WTC11 (cell line): ENCODE results near the gene ABLIM3. TPM values are rescaled to one million over a fixed set of nuclear protein-coding genes. Genes with fewer than 3 reads are reported as not detected.
A peak's percentile ranks its signal among the peaks of the same experiment; 100 is the strongest.

Experiments used
- ATAC-seq: fragments of 200-7000 bp; cut with Tn5 transposase; 2 replicates; pipeline ENCODE4 v1.10.0; 2021; ENCODE audit warnings: mild to moderate bottlenecking, moderate library complexity
- CTCF ChIA-PET: fragments of 300-600 bp; sonication (Branson Sonifier 250); formaldehyde crosslinking; loops from one replicate; lab custom pipeline; 2021; ENCODE audit warnings: antibody characterized with exemption; lab: Charles Lee
- POLR2A ChIA-PET: fragments of 350-600 bp; sonication (Branson Sonifier 250); formaldehyde crosslinking; loops from one replicate; lab custom pipeline; 2021; ENCODE audit warnings: antibody characterized with exemption; lab: Charles Lee
- DNase-seq: peaks from one replicate; pipeline ENCODE4 v3.0.0; 2021; ENCODE audit warnings: low spot score
- H3K27ac Mint-ChIP-seq: 2 replicates; pipeline ENCODE4 v1.8.0; 2021; ENCODE audit warnings: mixed read lengths
- H3K27me3 Mint-ChIP-seq: 2 replicates; pipeline ENCODE4 v1.8.0; 2021; ENCODE audit warnings: low read depth, mild to moderate bottlenecking, moderate library complexity, mixed read lengths
- H3K36me3 Mint-ChIP-seq: 2 replicates; pipeline ENCODE4 v1.8.0; 2021; ENCODE audit warnings: mixed read lengths
- H3K4me1 Mint-ChIP-seq: 2 replicates; pipeline ENCODE4 v1.8.0; 2022; ENCODE audit warnings: mixed read lengths
- H3K4me3 Mint-ChIP-seq: 2 replicates; pipeline ENCODE4 v1.8.0; 2021; ENCODE audit warnings: mild to moderate bottlenecking, moderate library complexity, mixed read lengths
- H3K9me3 Mint-ChIP-seq: 2 replicates; pipeline ENCODE4 v1.8.0; 2021; ENCODE audit warnings: mixed read lengths
- IRF2 ChIP-seq: sonication (generic); formaldehyde crosslinking; IDR thresholded peaks from 2 replicates; pipeline ENCODE4 v1.8.0; 2022; ENCODE audit warnings: low read depth, missing genetic modification reagents, borderline replicate concordance
- KAT7 ChIP-seq: sonication (generic); formaldehyde crosslinking; IDR thresholded peaks from 2 replicates; pipeline ENCODE4 v1.8.1; 2023; ENCODE audit warnings: missing genetic modification reagents, mild to moderate bottlenecking, borderline replicate concordance
- NFYB ChIP-seq: sonication (generic); formaldehyde crosslinking; conservative IDR thresholded peaks from 2 replicates; pipeline ENCODE4 v1.8.0; 2022; ENCODE audit warnings: low read depth, missing genetic modification reagents
- NR2C2 ChIP-seq: sonication (generic); formaldehyde crosslinking; IDR thresholded peaks from 2 replicates; pipeline ENCODE4 v1.8.0; 2022; ENCODE audit warnings: mild to moderate bottlenecking, missing genetic modification reagents
- NR3C1 ChIP-seq: sonication (generic); formaldehyde crosslinking; conservative IDR thresholded peaks from 2 replicates; pipeline ENCODE4 v1.8.1; 2023; ENCODE audit warnings: low read depth, mild to moderate bottlenecking, missing genetic modification reagents
- PRRX2 ChIP-seq: fragments of 250-450 bp; sonication (Bioruptor Pico); IDR thresholded peaks from 2 replicates; pipeline ENCODE4 v1.8.0; 2021; ENCODE audit warnings: mild to moderate bottlenecking
- RELA ChIP-seq: sonication (generic); formaldehyde crosslinking; IDR thresholded peaks from 2 replicates; pipeline ENCODE4 v1.8.1; 2022; ENCODE audit warnings: missing genetic modification reagents, mild to moderate bottlenecking, borderline replicate concordance
- SMAD3 ChIP-seq: sonication (generic); formaldehyde crosslinking; IDR thresholded peaks from 2 replicates; pipeline ENCODE4 v1.8.0; 2022; ENCODE audit warnings: missing genetic modification reagents, mild to moderate bottlenecking, borderline replicate concordance
- SMAD4 ChIP-seq: sonication (generic); formaldehyde crosslinking; IDR thresholded peaks from 2 replicates; pipeline ENCODE4 v1.8.0; 2022; ENCODE audit warnings: mild to moderate bottlenecking, missing genetic modification reagents
- SP1 ChIP-seq: sonication (generic); formaldehyde crosslinking; conservative IDR thresholded peaks from 2 replicates; pipeline ENCODE4 v1.8.1; 2022; ENCODE audit warnings: missing genetic modification reagents
- ZNF232 ChIP-seq: sonication (generic); formaldehyde crosslinking; IDR thresholded peaks from 2 replicates; pipeline ENCODE4 v1.8.0; 2022; ENCODE audit warnings: mild to moderate bottlenecking, missing genetic modification reagents
- ZNF423 ChIP-seq: fragments of 250-450 bp; sonication (Bioruptor Pico); IDR thresholded peaks from 2 replicates; pipeline ENCODE4 v2.1.2; 2022; ENCODE audit warnings: mild to moderate bottlenecking, moderate library complexity
- total RNA-seq: library from RNA; stranded (reverse); gene quantifications from 3 replicates; pipeline ENCODE4 v1.2.3, GENCODE V29; 2021
- TF ChIP-seq, protein P1 (sequence below): sonication (generic); formaldehyde crosslinking; IDR thresholded peaks from 2 replicates; pipeline ENCODE4 v1.8.1; 2022; ENCODE audit warnings: missing genetic modification reagents, borderline replicate concordance
- TF ChIP-seq, protein P2 (sequence below): sonication (generic); formaldehyde crosslinking; IDR thresholded peaks from 2 replicates; pipeline ENCODE4 v1.8.0; 2023; ENCODE audit warnings: mild to moderate bottlenecking, missing genetic modification reagents
- TF ChIP-seq, protein P3 (sequence below): fragments of 200-600 bp; IDR thresholded peaks from 2 replicates; pipeline ENCODE4 v1.8.0; 2022; ENCODE audit warnings: antibody characterized with exemption
- TF ChIP-seq, protein P4 (sequence below): sonication (generic); formaldehyde crosslinking; conservative IDR thresholded peaks from 2 replicates; pipeline ENCODE4 v1.8.1; 2023; ENCODE audit warnings: mild to moderate bottlenecking, low read depth, missing genetic modification reagents, moderate library complexity
- TF ChIP-seq, protein P5 (sequence below): sonication (generic); formaldehyde crosslinking; IDR thresholded peaks from 2 replicates; pipeline ENCODE4 v1.8.1; 2022; ENCODE audit warnings: low read depth, mild to moderate bottlenecking, moderate library complexity, missing genetic modification reagents, borderline replicate concordance

ABLIM3 gene
- total RNA-seq, 1 experiment from 2014 or later, result 0.33 TPM

DNA sequence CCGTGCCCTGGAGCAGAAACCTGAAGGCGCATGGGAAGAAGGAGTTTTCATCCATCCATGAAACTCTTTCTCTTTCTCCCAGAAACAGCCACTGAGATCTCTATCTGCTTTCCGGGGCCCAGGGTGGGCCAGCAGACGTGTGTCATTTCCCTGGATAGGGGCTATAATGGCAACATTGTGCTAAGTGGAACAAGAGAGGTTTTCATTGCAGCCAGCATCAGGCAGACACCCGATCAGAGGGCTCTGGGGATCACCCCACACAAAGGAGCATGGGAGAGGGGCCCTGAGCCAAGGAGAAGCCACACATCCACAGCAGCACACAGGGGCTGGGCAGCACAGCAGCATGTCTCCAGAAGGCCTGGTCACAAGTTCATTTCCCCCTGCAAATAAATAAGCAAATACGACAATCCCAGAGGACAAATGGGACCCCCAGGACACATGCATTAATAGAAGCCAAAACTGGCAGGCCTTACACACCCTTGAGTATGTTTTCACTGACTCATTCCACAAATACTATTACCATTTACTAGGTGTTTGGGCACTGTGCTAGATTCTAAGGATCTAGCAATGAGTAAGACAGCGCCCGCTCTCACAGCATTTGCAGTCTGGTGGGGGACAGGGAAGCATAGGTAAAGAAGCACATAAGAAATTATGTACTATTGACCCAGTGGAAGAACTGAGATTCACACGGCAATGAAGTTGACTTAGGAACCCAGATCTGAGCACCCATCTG is 126.1 kb downstream of the ABLIM3 start:
- DNase-seq (no peak), ATAC-seq (no peak)
- Mint-ChIP-seq H3K27ac (no peak overlapping the region), H3K27me3 (peaks cover 39% of the 10 kb centered on the region), H3K36me3 (no peaks in the 10 kb centered on the region), H3K9me3 (no peaks in the 10 kb centered on the region), H3K4me1 (peaks cover 17% of the 10 kb centered on the region), H3K4me3 (no peak overlapping the region)
- POLR2A ChIA-PET, result no interaction called here
- no peak for TF ChIP-seq ZNF423
- TF ChIP-seq NR3C1 (CRISPR knock-in tag), result no peak
- TF ChIP-seq PRRX2 (CRISPR knock-in tag), result no peak
- TF ChIP-seq NR2C2 (CRISPR knock-in tag), result no peak
- no peak for TF ChIP-seq NFYB (CRISPR knock-in tag)
- TF ChIP-seq, protein P1, sequence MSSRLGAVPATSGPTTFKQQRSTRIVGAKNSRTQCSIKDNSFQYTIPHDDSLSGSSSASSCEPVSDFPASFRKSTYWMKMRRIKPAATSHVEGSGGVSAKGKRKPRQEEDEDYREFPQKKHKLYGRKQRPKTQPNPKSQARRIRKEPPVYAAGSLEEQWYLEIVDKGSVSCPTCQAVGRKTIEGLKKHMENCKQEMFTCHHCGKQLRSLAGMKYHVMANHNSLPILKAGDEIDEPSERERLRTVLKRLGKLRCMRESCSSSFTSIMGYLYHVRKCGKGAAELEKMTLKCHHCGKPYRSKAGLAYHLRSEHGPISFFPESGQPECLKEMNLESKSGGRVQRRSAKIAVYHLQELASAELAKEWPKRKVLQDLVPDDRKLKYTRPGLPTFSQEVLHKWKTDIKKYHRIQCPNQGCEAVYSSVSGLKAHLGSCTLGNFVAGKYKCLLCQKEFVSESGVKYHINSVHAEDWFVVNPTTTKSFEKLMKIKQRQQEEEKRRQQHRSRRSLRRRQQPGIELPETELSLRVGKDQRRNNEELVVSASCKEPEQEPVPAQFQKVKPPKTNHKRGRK (CRISPR knock-in tag), result no peak
- TF ChIP-seq ZNF232 (CRISPR knock-in tag), result no peak
- no peak for TF ChIP-seq SMAD3
- TF ChIP-seq RELA, result no peak
- no peak for TF ChIP-seq IRF2 (CRISPR knock-in tag)
- TF ChIP-seq, protein P2, sequence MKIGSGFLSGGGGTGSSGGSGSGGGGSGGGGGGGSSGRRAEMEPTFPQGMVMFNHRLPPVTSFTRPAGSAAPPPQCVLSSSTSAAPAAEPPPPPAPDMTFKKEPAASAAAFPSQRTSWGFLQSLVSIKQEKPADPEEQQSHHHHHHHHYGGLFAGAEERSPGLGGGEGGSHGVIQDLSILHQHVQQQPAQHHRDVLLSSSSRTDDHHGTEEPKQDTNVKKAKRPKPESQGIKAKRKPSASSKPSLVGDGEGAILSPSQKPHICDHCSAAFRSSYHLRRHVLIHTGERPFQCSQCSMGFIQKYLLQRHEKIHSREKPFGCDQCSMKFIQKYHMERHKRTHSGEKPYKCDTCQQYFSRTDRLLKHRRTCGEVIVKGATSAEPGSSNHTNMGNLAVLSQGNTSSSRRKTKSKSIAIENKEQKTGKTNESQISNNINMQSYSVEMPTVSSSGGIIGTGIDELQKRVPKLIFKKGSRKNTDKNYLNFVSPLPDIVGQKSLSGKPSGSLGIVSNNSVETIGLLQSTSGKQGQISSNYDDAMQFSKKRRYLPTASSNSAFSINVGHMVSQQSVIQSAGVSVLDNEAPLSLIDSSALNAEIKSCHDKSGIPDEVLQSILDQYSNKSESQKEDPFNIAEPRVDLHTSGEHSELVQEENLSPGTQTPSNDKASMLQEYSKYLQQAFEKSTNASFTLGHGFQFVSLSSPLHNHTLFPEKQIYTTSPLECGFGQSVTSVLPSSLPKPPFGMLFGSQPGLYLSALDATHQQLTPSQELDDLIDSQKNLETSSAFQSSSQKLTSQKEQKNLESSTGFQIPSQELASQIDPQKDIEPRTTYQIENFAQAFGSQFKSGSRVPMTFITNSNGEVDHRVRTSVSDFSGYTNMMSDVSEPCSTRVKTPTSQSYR, result no peak
- CTCF ChIA-PET, result interaction anchor here (2.2 kb wide), 1 partner anchor 142 kb away, joined by 18 read pairs; no protein-coding TSS in a partner anchor

DNA sequence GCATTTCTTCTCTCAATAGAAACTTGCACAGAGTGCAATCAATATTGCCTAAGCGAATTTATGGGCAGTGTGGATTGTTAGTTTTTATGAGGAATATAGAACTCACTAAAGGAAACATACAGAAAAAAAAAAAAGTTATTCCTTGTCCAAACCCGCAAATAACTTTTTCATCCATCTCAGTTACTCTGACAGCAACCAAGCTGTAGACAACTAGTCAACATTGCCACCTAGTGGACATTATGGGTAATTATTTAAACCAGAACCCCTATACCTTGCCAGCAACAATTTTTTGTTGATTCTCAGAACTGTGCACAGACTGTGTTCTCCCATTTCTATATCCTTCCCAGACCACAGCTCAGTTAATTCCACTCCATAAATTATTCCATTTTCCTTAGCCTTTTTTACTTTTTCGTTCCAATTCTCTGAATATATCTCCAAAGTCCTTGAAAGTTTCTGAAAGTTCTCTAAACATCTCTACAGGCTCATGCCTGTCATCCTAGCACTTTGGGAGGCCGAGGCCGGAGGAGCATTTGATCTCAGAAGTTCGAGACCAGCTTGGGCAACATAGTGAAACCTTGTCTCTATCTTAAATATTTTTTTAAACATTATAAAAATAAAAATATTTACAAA is 127.8 kb downstream of the ABLIM3 start:
- Mint-ChIP-seq H3K9me3 (no peaks in the 10 kb centered on the region), H3K27ac (no peak overlapping the region), H3K36me3 (no peaks in the 10 kb centered on the region), H3K4me1 (peaks cover 33% of the 10 kb centered on the region), H3K4me3 (no peak overlapping the region), H3K27me3 (peaks cover 51% of the 10 kb centered on the region)
- DNase-seq, result no peak
- POLR2A ChIA-PET, result interaction anchor here (0.6 to 0.7 kb wide), 2 partner anchors 87 to 557 kb away, joined by 3 read pairs; no protein-coding TSS in a partner anchor
- ATAC-seq, result 0 out of 2 replicates have a peak, but pooled peaks have one; percentile 4
- no peak for TF ChIP-seq SMAD4 (CRISPR knock-in tag)
- TF ChIP-seq NR3C1 (CRISPR knock-in tag), result no peak
- no peak for TF ChIP-seq KAT7 (CRISPR knock-in tag)
- TF ChIP-seq, protein P3, sequence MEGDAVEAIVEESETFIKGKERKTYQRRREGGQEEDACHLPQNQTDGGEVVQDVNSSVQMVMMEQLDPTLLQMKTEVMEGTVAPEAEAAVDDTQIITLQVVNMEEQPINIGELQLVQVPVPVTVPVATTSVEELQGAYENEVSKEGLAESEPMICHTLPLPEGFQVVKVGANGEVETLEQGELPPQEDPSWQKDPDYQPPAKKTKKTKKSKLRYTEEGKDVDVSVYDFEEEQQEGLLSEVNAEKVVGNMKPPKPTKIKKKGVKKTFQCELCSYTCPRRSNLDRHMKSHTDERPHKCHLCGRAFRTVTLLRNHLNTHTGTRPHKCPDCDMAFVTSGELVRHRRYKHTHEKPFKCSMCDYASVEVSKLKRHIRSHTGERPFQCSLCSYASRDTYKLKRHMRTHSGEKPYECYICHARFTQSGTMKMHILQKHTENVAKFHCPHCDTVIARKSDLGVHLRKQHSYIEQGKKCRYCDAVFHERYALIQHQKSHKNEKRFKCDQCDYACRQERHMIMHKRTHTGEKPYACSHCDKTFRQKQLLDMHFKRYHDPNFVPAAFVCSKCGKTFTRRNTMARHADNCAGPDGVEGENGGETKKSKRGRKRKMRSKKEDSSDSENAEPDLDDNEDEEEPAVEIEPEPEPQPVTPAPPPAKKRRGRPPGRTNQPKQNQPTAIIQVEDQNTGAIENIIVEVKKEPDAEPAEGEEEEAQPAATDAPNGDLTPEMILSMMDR, result peak; percentile 85
- TF ChIP-seq SP1 (CRISPR knock-in tag), result no peak
- TF ChIP-seq, protein P4, sequence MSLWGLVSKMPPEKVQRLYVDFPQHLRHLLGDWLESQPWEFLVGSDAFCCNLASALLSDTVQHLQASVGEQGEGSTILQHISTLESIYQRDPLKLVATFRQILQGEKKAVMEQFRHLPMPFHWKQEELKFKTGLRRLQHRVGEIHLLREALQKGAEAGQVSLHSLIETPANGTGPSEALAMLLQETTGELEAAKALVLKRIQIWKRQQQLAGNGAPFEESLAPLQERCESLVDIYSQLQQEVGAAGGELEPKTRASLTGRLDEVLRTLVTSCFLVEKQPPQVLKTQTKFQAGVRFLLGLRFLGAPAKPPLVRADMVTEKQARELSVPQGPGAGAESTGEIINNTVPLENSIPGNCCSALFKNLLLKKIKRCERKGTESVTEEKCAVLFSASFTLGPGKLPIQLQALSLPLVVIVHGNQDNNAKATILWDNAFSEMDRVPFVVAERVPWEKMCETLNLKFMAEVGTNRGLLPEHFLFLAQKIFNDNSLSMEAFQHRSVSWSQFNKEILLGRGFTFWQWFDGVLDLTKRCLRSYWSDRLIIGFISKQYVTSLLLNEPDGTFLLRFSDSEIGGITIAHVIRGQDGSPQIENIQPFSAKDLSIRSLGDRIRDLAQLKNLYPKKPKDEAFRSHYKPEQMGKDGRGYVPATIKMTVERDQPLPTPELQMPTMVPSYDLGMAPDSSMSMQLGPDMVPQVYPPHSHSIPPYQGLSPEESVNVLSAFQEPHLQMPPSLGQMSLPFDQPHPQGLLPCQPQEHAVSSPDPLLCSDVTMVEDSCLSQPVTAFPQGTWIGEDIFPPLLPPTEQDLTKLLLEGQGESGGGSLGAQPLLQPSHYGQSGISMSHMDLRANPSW, result no peak
- TF ChIP-seq, protein P5, sequence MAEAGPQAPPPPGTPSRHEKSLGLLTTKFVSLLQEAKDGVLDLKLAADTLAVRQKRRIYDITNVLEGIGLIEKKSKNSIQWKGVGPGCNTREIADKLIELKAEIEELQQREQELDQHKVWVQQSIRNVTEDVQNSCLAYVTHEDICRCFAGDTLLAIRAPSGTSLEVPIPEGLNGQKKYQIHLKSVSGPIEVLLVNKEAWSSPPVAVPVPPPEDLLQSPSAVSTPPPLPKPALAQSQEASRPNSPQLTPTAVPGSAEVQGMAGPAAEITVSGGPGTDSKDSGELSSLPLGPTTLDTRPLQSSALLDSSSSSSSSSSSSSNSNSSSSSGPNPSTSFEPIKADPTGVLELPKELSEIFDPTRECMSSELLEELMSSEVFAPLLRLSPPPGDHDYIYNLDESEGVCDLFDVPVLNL (CRISPR knock-in tag), result no peak
- CTCF ChIA-PET, result interaction anchor here (0.7 to 2.4 kb wide), 19 partner anchors 14 to 530 kb away, joined by 3 to 18 read pairs (median 4); partner anchors contain the start of genes ABLIM3, PCYOX1L and SH3TC2
